ENCODE measurements around the gene SYTL2. TPM values are rescaled to one million over a fixed set of nuclear protein-coding genes. Genes with fewer than 3 reads are reported as not detected.

The SYTL2 gene
- total and polyA plus RNA-seq, 5 donors = 4.3 to 7.3 (median 5.7) TPM

Other genes with a start within 250 kb of the SYTL2 start
- gene DLG2, start 183.8 kb downstream of the SYTL2 start, total RNA-seq = 10 to 100 TPM in 1 of 4 donors, 1 to 10 TPM in 3; 8.0 to 10.5 (median 9.6) TPM
- 2.3 TPM for gene DLG2, start 183.8 kb downstream of the SYTL2 start, polyA plus RNA-seq
- 10 to 100 TPM; 46.7 to 67.7 (median 54.8) TPM for gene TMEM126B, start 182.5 kb downstream of the SYTL2 start, total RNA-seq
- gene TMEM126B, start 182.5 kb downstream of the SYTL2 start, polyA plus RNA-seq = 106 TPM
- gene TMEM126A, start 163.2 kb downstream of the SYTL2 start, total RNA-seq = 10 to 100 TPM; 48.4 to 65.6 (median 58.1) TPM
- gene TMEM126A, start 163.2 kb downstream of the SYTL2 start, polyA plus RNA-seq = 140 TPM
- 10 to 100 TPM; 16.1 to 19.9 (median 18.2) TPM for gene CREBZF, start 146.0 kb downstream of the SYTL2 start, total RNA-seq
- 17.0 TPM for gene CREBZF, start 146.0 kb downstream of the SYTL2 start, polyA plus RNA-seq
- 1 to 10 TPM in 1 of 4 donors, under 1 TPM in 3; 0.42 to 1.0 (median 0.75) TPM for gene CCDC89, start 124.9 kb downstream of the SYTL2 start, total RNA-seq
- gene CCDC89, start 124.9 kb downstream of the SYTL2 start, polyA plus RNA-seq = 0.52 TPM
- gene CCDC83, start 44.2 kb upstream of the SYTL2 start, total RNA-seq = not detected
- gene CCDC83, start 44.2 kb upstream of the SYTL2 start, polyA plus RNA-seq = not detected